K562 (cell line): ENCODE results near the gene STXBP6. TPM values are rescaled to one million over a fixed set of nuclear protein-coding genes. Genes with fewer than 3 reads are reported as not detected.

Experiments used
- ATAC-seq: fragments of 200-7000 bp; cut with Tn5 transposase; 3 replicates; pipeline ENCODE4 v1.9.1; 2020; ENCODE audit warnings: moderate library complexity
- BruUV-seq: library from RNA; stranded (reverse); fragments of 400-500 nt; replicated peaks from 2 replicates; lab custom pipeline; 2021; lab: Mats Ljungman, UMichigan
- CTCF ChIA-PET: fragments of 300-600 bp; formaldehyde crosslinking; extraction: SDS; loops from one replicate; lab custom pipeline; 2021; ENCODE audit warnings: low intra/inter-chr PET ratio; lab: Yijun Ruan, JAX
- POLR2A ChIA-PET: fragments of 300-600, 350-650 bp; sonication (Branson Sonifier 250); formaldehyde crosslinking; extraction: SDS; loops from one replicate; lab custom pipeline; 2021; ENCODE audit warnings: antibody characterized with exemption, inconsistent platforms; lab: Yijun Ruan, JAX
- DNase-seq, 4 experiments: peaks; one replicate each; pipeline versions ENCODE4 v3.0.0 to v3.0.0-alpha.2; 2011 to 2018; ENCODE audit warnings: low spot score in 3 of 4, mixed read lengths in 3 of 4; ENCODE audit errors: extremely low read depth in 1 of 4
- FAIRE-seq: peaks from 2 replicates; lab custom pipeline; 2011; peaks lifted over from hg19 to GRCh38; lab: Jason Lieb, UNC
- H2AFZ ChIP-seq: 2 replicates; pipeline ENCODE4 v1.6.0; 2011; ENCODE audit warnings: low read depth, low read length, control low read depth, inconsistent platforms
- H3K27ac ChIP-seq: fragments of 200-600 bp; 3 replicates; pipeline ENCODE4 v1.8.0; 2011; ENCODE audit warnings: low read depth, mild to moderate bottlenecking, control low read depth, inconsistent platforms, low read length, moderate library complexity, mixed read lengths; ENCODE audit errors: extremely low read depth
- H3K27me3 ChIP-seq, 2 experiments: fragments of 300-600 bp in 1 of 2; 2 replicates in 1 of 2; 3 replicates in 1 of 2; pipeline versions ENCODE4 v1.6.0 to v1.8.0; 2011; ENCODE audit warnings: inconsistent platforms in 2 of 2, low read length in 2 of 2, mild to moderate bottlenecking in 1 of 2, mixed read lengths in 1 of 2, moderate library complexity in 1 of 2; ENCODE audit not compliant: control insufficient read depth in 2 of 2, insufficient read depth in 2 of 2
- H3K36me3 ChIP-seq: fragments of 300-600 bp; 3 replicates; pipeline ENCODE4 v1.8.0; 2011; ENCODE audit warnings: mild to moderate bottlenecking, low read length, inconsistent platforms; ENCODE audit not compliant: control insufficient read depth, insufficient read depth
- H3K4me1 ChIP-seq, 2 experiments: fragments of 200-600 bp in 1 of 2; replicated peaks in 1 of 2; 2 replicates in 1 of 2; 3 replicates in 1 of 2; pipeline versions ENCODE4 v1.5.1 to v1.8.0; 2011; ENCODE audit warnings: inconsistent platforms in 2 of 2, low read length in 2 of 2, mild to moderate bottlenecking in 1 of 2, mixed read lengths in 1 of 2, moderate library complexity in 1 of 2; ENCODE audit not compliant: control insufficient read depth in 2 of 2, insufficient read depth in 2 of 2
- H3K4me2 ChIP-seq: 2 replicates; pipeline ENCODE4 v1.6.1; 2011; ENCODE audit warnings: low read length, control low read depth, inconsistent platforms, mixed read lengths; ENCODE audit not compliant: insufficient read depth
- H3K4me3 ChIP-seq: fragments of 200-600 bp; sonication (generic), shearing (Covaris generic); 2 replicates; pipeline ENCODE4 v1.5.1; 2016; ENCODE audit warnings: control low read depth, inconsistent platforms
- H3K79me2 ChIP-seq: fragments of 200-600 bp; 3 replicates; pipeline ENCODE4 v1.8.0; 2011; ENCODE audit warnings: low read length, inconsistent platforms; ENCODE audit not compliant: control insufficient read depth, insufficient read depth
- H3K9ac ChIP-seq, 2 experiments: 2 replicates each; pipeline versions ENCODE4 v1.6.0 to v1.6.1; 2011; ENCODE audit warnings: low read depth in 2 of 2, low read length in 2 of 2, control low read depth in 1 of 2, inconsistent platforms in 1 of 2, mild to moderate bottlenecking in 1 of 2, mixed read lengths in 1 of 2; ENCODE audit not compliant: insufficient read depth in 1 of 2
- H3K9me1 ChIP-seq: one replicate; pipeline ENCODE4 v1.6.0; 2011; ENCODE audit warnings: inconsistent platforms, mild to moderate bottlenecking, low read length, moderate library complexity; ENCODE audit not compliant: control insufficient read depth, insufficient read depth
- H3K9me3 ChIP-seq: replicated peaks from 2 replicates; pipeline ENCODE4 v1.5.1; 2011; ENCODE audit warnings: low read depth, low read length, inconsistent platforms; ENCODE audit not compliant: control insufficient read depth, insufficient read depth
- H4K20me1 ChIP-seq: replicated peaks from 2 replicates; pipeline ENCODE4 v1.6.1; 2011; ENCODE audit warnings: low read length, inconsistent platforms, mixed read lengths; ENCODE audit not compliant: control insufficient read depth, insufficient read depth
- BCLAF1 ChIP-seq, 2 experiments: fragments of 450-650 bp in 1 of 2; IDR thresholded peaks; 2 replicates each; pipeline ENCODE4 v1.6.1; 2011 to 2017; ENCODE audit warnings: low read depth in 2 of 2, antibody characterized with exemption in 1 of 2, borderline replicate concordance in 1 of 2, low read length in 1 of 2, mild to moderate bottlenecking in 1 of 2, mixed read lengths in 1 of 2; ENCODE audit not compliant: control insufficient read depth in 1 of 2
- FOXA3 ChIP-seq, 2 experiments: fragments of 450-650 bp in 1 of 2; sonication (generic) in 1 of 2; formaldehyde crosslinking; IDR thresholded peaks in 1 of 2; conservative IDR thresholded peaks in 1 of 2; 2 replicates each; pipeline versions ENCODE4 v1.4.0 to v1.8.0; 2020 to 2022; ENCODE audit warnings: mild to moderate bottlenecking in 2 of 2, missing genetic modification reagents in 1 of 2
- NCOA2 ChIP-seq, 2 experiments: fragments of 450-650 bp; IDR thresholded peaks; 2 replicates each; pipeline ENCODE4 v1.6.1; 2018; ENCODE audit warnings: mild to moderate bottlenecking in 2 of 2, moderate library complexity in 1 of 2; ENCODE audit not compliant: partially characterized antibody in 2 of 2
- ZNF224 ChIP-seq: sonication (generic); formaldehyde crosslinking; IDR thresholded peaks from 2 replicates; pipeline ENCODE4 v1.8.0; 2022; ENCODE audit warnings: mild to moderate bottlenecking, missing genetic modification reagents
- WGBS: fragments of 100-300 bp; shearing (Covaris generic); methylation state at CpG from one replicate; pipeline ENCODE4 v1.1.6; 2016; ENCODE audit warnings: low coverage, mixed read lengths; ENCODE audit not compliant: insufficient coverage; ENCODE audit errors: missing lambda C conversion rate; 5-methylcytosine and 5-hydroxymethylcytosine counted together
- in situ Hi-C: fragments of 300-500 bp; cut with MboI; formaldehyde crosslinking; loops from 4 replicates; pipeline ENCODE4 v1.15.0; 2018; ENCODE audit warnings: inconsistent platforms, mixed read lengths
- intact Hi-C: fragments of 100-400 bp; cut with micrococcal nuclease; formaldehyde crosslinking; loops from 2 replicates; pipeline ENCODE4 v1.14.2; 2022
- polyA plus RNA-seq, 8 experiments: library from polyadenylated mRNA; depleted of rRNA in 4 of 8; stranded (reverse) in 5 of 8; unstranded in 3 of 8; fragments of >200 nt; fragmentation: Nextera tagmentation in 2 of 8; fragmentation: Illumina TruSeq in 1 of 8; extraction: Ambion mirVana in 2 of 8; extraction: Trizol in 1 of 8; gene quantifications; 2 replicates each; pipeline versions ENCODE4 v1.2.1 to v1.2.3, GENCODE V29; 2011 to 2014; ENCODE audit warnings: inconsistent platforms in 1 of 8, missing spikeins in 1 of 8
- total RNA-seq, 7 experiments: library from RNA; depleted of rRNA in 6 of 7; stranded (reverse); fragments of >200 nt in 6 of 7; fragmentation: Illumina TruSeq in 2 of 7; extraction: Trizol in 2 of 7; gene quantifications; 2 replicates each; pipeline versions ENCODE4 v1.2.1 to v1.2.3, GENCODE V29; 2011 to 2021; ENCODE audit warnings: low replicate concordance in 1 of 7
- TF ChIP-seq, protein P1 (sequence below): IDR thresholded peaks from 3 replicates; pipeline ENCODE4 v1.6.1; 2011; ENCODE audit warnings: borderline replicate concordance, mild to moderate bottlenecking, moderate library complexity; ENCODE audit not compliant: insufficient read length; ENCODE audit errors: extremely low read depth
- TF ChIP-seq, protein P2 (sequence below): fragments of 250-450 bp; sonication (Bioruptor Pico); IDR thresholded peaks from 2 replicates; pipeline ENCODE4 v1.8.0; 2022; ENCODE audit warnings: inconsistent platforms

Gene STXBP6
- total and polyA plus RNA-seq, 9 of the 15 experiments (the other 6 are each of a cell fraction or from before 2014, with no cell fraction given): 0.27 to 0.89 (median 0.59) TPM

DNA sequence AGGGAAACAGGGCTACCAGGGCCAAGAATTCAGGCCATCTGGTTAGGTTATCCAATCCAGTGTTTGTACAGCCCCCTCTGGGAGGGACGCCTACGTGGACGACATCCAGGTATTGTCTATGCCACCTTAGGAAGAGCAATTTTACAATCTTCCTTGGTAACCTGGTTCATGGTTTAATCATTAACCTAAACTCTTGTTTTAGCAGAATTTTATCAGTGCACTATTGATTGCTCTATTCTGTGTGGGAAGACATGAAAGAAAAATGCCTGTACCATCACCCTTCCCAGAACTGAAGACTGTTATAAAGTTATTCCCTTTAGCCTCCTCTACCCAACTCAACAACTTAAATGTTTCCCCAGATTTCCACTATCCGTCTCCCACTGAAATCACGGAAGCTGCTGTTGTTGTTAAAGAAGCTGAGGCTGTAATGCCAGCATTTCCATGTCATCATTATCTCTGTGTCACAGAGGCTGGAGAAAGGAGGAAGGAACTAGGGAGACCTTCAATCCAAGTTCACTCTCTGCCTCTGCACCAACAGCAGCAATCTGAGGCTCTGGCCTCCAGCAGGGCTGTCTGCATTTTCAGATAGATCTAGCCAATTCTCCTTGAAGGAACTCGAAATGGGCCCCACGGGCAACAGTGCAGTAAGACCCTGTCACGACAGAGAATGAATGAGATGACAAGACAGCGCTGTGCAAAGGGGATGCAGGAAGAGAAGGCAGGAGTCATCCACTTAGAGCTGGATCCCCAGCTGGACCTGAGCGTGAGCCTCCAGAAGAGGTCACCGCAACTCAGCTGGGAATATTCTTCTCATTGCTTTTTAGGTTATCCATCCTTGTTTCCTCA, 232.5 kb downstream of the STXBP6 start:
- ATAC-seq (no peak), DNase-seq (no peak), FAIRE-seq (no peak)
- no peak overlapping the region for H3K4me2 ChIP-seq
- in situ Hi-C loops: loop anchor here (25.0 kb wide), 1 partner anchor 320 kb away; no protein-coding TSS in a partner anchor
- BruUV-seq: no TSS peak
- no peak overlapping the region for H3K27ac ChIP-seq
- no peak overlapping the region for H2AFZ ChIP-seq
- H3K4me3 ChIP-seq: no peak overlapping the region
- H3K79me2 ChIP-seq: no peaks in the 10 kb centered on the region
- ChIA-PET CTCF (no interaction called here), POLR2A (no interaction called here)
- H3K9ac ChIP-seq: no peak overlapping the region
- no peaks in the 10 kb centered on the region for H3K9me3 ChIP-seq
- peaks cover 0 to 4% of the 10 kb centered on the region in 2 experiments; a peak in 1 of 5 replicates for H3K27me3 ChIP-seq
- no peaks in the 10 kb centered on the region for H4K20me1 ChIP-seq
- no peaks in the 10 kb centered on the region for H3K4me1 ChIP-seq
- 4% methylated on average over 11 of the region's 11 CpGs for WGBS
- H3K36me3 ChIP-seq: no peaks in the 10 kb centered on the region
- H3K9me1 ChIP-seq: no peaks in the 10 kb centered on the region
- intact Hi-C loops: no loop called here
- TF ChIP-seq, protein P1, sequence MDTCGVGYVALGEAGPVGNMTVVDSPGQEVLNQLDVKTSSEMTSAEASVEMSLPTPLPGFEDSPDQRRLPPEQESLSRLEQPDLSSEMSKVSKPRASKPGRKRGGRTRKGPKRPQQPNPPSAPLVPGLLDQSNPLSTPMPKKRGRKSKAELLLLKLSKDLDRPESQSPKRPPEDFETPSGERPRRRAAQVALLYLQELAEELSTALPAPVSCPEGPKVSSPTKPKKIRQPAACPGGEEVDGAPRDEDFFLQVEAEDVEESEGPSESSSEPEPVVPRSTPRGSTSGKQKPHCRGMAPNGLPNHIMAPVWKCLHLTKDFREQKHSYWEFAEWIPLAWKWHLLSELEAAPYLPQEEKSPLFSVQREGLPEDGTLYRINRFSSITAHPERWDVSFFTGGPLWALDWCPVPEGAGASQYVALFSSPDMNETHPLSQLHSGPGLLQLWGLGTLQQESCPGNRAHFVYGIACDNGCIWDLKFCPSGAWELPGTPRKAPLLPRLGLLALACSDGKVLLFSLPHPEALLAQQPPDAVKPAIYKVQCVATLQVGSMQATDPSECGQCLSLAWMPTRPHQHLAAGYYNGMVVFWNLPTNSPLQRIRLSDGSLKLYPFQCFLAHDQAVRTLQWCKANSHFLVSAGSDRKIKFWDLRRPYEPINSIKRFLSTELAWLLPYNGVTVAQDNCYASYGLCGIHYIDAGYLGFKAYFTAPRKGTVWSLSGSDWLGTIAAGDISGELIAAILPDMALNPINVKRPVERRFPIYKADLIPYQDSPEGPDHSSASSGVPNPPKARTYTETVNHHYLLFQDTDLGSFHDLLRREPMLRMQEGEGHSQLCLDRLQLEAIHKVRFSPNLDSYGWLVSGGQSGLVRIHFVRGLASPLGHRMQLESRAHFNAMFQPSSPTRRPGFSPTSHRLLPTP: no peak
- TF ChIP-seq, protein P2, sequence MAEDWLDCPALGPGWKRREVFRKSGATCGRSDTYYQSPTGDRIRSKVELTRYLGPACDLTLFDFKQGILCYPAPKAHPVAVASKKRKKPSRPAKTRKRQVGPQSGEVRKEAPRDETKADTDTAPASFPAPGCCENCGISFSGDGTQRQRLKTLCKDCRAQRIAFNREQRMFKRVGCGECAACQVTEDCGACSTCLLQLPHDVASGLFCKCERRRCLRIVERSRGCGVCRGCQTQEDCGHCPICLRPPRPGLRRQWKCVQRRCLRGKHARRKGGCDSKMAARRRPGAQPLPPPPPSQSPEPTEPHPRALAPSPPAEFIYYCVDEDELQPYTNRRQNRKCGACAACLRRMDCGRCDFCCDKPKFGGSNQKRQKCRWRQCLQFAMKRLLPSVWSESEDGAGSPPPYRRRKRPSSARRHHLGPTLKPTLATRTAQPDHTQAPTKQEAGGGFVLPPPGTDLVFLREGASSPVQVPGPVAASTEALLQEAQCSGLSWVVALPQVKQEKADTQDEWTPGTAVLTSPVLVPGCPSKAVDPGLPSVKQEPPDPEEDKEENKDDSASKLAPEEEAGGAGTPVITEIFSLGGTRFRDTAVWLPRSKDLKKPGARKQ (CRISPR knock-in tag): no peak
- TF ChIP-seq ZNF224 (CRISPR knock-in tag) (no peak), BCLAF1 (IDR thresholded peaks at IDR 0.05; ENCODE audit: borderline replicate concordance in 1 of 2, control insufficient read depth in 1 of 2, low read depth in 2 of 2, low read length in 1 of 2) (no peak), NCOA2 (IDR thresholded peaks at IDR 0.05; ENCODE audit: partially characterized antibody in 2 of 2) (no peak), FOXA3 (CRISPR knock-in tag; conservative IDR thresholded peaks at IDR 0.05 in 1 of 2, IDR thresholded peaks at IDR 0.05 in 1 of 2) (no peak)
